ENCODE measurements around the gene KLHL10.
A peak's percentile ranks its signal among the peaks of the same experiment; 100 is the strongest.
"Not testable (repeated sequence)": the region's sequence is repeated elsewhere in the genome, so short reads cannot be mapped to it uniquely, and the experiment has no call there.

The KLHL10 gene

DNA sequence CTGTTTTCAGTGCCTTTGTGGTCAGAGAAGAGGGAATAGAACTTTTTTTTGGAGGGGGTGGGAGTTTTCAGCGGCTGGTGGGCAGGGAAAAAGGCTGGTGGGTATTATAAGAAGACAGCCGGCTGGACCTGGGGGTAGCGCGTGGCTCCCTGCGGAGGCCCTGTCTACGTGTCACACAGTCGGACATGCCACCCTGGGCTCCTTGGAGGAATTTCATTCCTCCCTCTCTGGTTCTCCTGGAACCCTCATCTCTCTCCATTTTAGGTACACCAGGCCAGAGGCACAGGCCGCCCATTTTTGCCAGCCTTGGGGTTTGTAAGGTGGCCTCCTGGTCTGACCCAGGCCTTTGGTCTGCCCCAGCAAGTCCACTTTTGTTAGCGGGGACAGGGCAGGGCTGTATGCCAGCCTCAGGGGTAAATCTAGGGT is 23.9 kb upstream of the KLHL10 start:
- no peak for DNase-seq

DNA sequence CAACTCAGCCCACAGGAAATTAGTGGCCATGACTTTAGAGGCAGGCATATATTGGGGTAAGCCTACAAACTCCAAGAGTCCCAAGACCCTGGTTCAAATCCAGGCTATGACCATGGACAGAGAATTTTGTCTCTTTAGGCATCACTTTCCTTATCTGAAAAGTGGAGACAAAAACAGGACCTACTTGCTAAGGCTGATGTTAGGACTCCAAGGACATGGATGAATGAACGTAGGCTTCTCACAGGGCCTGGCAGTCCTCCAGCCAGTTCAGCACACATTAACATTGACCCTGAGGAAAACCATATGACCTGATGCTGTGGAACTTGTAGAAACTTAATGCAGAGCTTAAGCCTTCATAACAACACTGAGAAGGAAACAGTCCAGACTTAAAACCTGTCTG is 23.4 kb upstream of the KLHL10 start:
- no peak for DNase-seq

DNA sequence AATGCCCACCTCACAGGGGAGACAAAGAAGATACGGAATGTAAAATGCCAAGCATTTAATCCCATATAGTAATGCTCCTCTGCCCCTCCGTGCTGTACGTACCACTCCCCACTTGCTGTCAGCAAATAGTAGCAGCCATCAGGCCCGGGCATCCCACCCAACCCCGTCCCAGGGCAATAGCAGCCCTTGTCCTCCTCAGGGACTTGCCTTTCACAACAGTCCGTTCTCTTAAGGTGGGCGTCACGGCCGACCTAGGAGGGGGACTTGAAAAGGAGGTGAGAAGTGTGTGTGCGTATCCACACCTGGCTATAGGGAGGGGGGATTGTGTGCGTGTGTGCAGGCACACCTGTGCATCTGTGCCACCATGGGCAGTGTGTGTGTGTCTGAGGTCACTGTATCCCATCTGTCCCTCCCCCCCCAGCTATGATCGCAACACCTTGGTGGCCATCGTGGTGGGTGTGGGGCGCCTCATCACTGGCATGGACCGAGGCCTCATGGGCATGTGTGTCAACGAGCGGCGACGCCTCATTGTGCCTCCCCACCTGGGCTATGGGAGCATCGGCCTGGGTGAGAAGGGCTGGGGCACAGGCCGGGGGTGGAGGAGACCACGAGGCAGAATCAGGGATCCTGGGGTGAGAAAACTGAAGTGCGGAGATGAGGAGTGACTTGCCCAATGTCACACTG is 20.8 kb upstream of the KLHL10 start:
- DNase-seq = no peak

DNA sequence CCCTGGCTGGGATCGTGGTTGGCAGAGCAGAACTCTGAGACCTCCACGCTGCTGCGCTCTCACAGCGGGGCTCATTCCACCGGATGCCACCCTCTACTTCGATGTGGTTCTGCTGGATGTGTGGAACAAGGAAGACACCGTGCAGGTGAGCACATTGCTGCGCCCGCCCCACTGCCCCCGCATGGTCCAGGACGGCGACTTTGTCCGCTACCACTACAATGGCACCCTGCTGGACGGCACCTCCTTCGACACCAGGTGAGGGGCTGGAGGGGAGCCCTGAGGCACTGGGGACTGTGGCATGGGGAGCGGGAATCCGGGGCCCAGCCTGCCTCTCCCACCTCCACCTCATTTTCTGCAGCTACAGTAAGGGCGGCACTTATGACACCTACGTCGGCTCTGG is 19.6 kb upstream of the KLHL10 start:
- DNase-seq = no peak

DNA sequence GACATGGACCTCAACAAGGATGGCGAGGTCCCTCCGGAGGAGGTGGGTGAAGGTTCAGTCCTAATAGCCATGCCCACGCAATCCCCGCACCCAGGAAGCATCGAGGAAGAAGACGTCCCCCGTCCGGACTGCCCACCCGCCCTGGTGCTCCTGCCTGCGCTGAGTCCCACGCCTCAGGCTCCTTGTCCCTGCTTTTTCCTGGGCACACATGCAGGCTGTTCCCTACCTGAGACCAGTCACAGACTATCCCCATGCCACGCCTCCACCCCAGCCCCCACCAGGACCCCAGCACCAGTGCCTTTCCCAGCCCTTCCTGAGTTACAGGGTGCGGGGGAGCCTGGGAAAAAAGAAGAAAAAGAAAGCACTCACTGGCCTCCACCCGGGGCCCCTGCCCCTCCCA is 15.8 kb upstream of the KLHL10 start:
- DNase-seq = no peak

DNA sequence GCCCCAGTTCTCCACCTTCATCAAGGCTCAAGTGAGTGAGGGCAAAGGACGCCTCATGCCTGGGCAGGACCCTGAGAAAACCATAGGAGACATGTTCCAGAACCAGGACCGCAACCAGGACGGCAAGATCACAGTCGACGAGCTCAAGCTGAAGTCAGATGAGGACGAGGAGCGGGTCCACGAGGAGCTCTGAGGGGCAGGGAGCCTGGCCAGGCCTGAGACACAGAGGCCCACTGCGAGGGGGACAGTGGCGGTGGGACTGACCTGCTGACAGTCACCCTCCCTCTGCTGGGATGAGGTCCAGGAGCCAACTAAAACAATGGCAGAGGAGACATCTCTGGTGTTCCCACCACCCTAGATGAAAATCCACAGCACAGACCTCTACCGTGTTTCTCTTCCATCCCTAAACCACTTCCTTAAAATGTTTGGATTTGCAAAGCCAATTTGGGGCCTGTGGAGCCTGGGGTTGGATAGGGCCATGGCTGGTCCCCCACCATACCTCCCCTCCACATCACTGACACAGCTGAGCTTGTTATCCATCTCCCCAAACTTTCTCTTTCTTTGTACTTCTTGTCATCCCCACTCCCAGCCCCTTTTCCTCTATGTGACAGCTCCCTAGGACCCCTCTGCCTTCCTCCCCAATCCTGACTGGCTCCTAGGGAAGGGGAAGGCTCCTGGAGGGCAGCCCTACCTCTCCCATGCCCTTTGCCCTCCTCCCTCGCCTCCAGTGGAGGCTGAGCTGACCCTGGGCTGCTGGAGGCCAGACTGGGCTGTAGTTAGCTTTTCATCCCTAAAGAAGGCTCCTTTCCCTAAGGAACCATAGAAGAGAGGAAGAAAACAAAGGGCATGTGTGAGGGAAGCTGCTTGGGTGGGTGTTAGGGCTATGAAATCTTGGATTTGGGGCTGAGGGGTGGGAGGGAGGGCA is 15.1 kb upstream of the KLHL10 start:
- no peak for DNase-seq

DNA sequence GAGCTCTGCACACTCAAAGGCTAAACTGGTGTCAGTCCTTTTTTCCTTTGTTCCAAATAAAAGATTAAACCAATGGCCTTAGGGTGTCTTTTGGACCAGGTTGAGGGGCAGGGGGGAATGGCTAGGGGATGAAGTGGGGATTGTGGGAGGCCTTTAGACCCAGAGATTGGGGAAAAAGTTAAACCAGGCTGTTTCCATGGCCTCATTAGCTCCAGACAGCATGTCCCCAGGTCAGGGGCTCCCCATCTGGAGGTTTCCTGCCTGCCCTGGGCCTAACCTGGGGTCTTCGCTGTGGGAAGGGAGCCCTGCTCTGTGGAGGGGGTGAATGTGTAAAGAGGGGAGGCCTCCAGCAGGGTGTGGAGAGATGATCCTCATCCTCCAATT is 14.5 kb upstream of the KLHL10 start:
- DNase-seq = no peak

DNA sequence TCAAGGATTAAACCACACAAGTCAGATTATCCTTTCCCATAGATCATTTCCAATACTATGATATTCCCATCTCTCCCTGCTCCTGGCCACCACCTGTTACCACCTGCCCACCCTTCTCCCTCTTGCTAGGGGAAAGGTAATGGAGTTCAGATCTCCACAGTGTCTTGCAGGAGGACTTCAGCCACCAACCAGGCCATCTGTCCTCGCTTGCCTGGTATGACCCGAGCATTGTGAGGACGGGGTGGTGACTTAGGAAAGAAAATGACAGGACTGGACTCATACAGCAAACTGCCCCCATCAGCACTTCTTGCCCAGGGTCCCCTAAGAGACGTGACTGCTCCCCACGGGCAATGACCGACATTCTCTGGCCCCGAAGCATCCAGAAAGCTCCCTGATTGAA is 14.0 kb upstream of the KLHL10 start:
- no peak for DNase-seq

DNA sequence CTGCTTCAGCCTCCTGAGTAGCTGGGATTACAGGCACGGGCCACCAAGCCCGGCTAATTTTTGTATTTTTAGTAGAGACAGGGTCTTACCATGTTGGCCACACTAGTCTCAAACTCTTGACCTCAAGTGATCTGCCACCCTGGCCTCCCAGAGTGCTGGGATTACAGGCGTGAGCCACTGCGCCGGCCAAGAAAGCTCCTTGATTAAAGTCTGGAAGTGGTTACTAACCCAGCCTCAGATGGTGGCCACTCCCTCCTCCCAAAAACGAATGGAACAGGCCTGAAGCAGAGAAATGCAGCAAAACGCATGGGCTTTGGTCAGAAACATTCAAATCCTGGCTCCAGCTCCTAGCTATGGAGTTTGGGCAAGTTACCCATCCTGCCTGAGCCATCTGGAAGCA is 13.5 kb upstream of the KLHL10 start:
- DNase-seq = no peak

DNA sequence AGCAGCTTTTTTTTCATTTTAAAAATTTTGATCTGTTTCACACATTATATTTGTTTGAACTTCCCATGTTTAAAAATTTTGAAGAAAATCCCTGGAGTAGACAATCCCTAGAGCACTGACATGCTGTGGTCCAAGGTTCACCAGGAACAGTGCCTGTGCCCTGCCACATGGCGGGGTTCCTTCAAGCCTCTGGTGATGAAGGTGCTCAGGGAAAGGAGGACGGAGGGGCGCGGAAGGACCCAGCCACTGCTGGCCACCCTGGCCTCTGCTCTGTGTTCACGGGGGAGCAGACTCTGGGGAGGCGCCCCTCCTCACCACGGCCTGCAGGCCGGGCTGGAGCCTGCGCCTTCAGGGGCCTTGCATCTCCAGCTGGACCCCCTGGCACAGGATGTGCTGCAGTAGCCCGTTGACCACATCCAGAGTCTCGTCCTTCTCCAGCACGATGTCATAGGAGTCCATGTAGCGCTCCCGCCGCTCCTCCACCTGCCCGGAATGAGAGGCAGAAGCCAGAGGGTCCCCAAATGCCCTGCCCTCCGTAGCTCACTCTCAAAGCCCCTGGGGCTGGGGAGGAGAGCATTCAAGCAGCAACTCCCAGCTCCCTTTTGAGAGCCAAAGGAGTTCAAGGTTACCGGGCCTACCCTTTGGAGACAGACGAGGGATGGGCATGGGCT is 12.3 kb upstream of the KLHL10 start:
- DNase-seq = no peak

DNA sequence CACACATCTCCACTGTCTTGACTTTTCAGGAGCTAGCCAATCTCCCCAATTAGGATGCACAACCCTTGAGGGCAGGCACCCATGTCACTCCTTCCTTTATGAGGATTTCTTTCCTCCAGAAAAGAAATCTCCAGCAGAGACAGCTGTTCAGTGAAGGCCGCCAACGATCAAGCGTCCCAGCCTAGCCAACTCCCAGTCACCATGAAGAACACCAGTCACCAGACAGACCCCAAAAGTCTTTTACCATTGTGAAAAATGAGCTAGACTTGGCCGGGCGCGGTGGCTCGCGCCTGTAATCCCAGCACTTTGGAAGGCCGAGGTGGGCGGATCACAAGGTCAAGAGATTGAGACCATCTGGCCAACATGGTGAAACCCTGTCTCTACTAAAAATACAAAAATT is 7.7 kb upstream of the KLHL10 start:
- DNase-seq = not testable (repeated sequence)

DNA sequence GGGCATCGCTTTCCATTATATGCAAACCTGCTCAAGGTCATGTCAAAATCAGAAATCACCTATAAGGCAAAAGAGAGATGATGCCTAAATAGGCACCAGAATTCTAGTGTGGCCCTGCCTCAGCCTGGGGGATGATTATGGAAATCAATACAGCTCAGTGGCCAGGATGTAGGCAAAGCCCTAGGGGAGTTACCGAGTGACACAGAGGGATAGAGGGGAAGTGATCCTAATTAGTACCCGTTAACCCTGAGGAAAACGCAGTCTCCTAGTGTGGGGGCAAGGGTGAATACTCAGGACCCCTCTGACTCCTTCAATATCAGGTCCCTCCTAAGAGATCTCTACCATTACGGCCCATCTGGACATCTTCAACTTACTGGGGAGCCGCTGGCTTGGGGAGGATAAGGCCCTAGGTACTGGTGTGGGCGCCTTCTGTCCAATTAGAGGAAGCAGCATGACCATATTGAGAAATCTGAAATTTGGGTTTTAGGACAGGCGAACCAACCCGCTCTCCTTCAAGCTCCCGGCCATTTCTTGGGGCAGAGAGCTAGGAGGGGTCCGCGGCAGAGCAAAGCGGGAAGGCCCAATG is 2.3 kb upstream of the KLHL10 start:
- DNase-seq = no peak

DNA sequence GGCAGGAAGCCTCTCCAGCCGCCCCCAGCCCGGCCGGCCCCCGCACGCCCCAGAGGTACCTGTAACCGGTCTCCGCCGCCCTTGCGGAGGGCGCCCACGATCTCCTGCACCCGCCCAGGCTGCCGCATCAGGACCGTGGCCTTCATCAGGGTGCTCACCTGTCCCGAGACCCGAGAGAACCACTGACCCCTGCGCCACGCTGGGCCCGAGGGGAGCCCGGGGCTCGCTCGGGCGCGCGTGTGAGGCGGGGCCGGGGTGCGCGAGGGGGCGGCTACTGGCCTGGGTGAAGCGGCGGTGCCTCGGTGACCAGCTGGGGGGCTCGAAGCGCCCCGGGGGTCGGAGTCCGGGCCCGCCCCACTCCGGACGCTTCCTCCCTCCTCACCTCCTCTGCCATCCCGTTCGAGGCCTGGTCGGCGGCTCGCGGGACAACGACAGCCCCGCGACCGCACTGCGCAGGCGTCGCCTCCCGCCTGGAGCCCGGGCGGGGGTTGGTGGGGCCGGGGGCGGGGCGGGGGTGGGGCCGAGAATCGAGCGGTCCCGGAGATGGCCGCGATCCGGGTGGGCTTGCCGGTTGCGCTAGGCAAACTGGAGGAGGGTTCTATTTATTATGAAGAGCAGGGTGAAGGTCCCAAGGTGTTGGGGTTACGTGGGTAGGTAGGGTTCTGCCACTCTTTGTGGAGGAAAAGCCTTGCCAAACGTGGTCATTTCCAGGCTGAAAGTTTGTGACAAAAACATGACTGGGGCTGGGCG is 1.6 kb upstream of the KLHL10 start, which contains the start of gene NT5C3B:
NT5C3B (minus strand) TSS at position 433 of the 750 bp plus-strand sequence; CDS start at position 394, 39 bp downstream.
- peak; percentile 42 for DNase-seq

DNA sequence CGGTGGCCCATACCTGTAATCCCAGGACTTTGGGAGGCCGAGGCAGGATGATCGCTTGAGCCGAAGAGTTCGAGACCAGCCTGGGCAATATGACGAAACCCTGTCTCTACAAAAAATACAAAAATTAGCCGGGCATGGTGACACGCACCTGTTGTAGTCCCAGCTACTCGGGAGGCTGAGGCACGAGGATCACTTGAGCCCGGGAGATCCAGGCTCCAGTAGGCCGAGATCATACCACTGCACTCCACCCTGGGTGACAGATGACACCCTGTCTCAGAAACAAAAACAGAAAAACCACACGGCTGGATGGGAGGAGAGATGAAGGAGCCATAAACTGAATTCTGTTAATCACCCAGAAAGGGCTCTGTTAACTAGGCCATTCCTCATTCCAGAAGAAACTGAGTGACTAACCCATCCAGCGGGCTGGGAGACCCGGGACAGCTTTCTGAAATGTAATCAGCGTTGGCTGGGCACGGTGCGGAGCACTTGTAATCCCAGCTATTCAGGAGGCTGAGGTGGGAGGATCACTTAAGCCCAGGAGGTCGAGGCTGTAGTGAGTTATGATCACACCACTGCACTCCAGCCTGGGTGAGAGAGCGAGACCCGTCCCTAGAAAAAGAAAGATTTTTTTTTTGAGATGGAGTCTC is 952 bp upstream of the KLHL10 start:
- DNase-seq = no peak

DNA sequence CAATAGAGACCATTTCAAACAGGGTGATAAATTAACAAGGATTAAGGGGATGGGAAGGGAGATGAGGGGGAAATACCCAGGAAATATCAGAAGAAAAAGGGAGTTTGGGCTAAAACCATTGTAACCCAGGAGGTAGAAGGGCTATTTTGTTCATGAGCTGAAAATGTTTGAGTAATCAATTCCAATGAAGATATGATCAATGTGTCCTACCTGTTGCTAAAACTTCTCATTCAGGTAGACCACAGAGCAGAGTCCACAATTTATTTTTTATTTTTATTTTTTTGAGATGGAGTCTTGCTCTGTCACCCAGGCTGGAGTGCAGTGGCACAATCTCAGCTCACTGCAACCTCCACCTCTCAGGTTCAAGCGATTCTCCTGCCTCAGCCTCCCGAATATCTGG is 1.8 kb downstream of the KLHL10 start:
- not testable (repeated sequence) for DNase-seq

DNA sequence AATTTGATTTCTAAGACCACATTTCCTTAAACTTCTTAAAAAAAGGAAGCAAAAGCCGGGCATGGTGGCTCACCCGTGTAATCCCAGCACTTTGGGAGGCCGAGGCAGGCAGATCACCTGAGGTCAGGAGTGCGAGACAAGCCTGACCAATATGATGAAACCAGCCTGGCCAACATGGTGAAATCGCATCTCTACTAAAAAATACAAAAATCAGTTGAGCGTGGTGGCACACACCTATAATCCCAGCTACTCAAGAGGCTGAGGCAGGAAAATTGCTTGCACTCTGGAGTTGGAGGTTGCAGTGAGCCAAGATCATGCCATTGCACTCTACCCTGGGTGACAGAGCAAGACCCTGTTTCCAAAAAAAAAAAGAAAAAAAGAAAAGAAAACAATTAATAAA is 3.2 kb downstream of the KLHL10 start:
- DNase-seq = not testable (repeated sequence)

DNA sequence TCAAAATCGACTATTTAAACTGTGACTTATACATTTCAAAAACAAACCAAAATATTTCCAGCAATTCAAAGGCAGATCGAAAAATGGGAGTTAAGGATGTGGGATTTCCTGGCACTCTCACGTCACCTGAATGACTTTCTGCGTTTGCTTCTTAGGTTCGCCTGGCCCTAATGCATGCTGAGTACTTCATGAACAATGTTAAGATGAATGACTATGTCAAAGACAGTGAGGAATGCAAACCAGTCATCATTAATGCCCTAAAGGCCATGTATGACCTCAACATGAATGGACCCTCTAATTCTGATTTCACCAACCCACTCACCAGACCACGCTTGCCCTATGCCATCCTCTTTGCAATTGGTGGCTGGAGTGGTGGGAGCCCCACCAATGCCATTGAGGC is 7.3 kb downstream of the KLHL10 start:
- DNase-seq = no peak

DNA sequence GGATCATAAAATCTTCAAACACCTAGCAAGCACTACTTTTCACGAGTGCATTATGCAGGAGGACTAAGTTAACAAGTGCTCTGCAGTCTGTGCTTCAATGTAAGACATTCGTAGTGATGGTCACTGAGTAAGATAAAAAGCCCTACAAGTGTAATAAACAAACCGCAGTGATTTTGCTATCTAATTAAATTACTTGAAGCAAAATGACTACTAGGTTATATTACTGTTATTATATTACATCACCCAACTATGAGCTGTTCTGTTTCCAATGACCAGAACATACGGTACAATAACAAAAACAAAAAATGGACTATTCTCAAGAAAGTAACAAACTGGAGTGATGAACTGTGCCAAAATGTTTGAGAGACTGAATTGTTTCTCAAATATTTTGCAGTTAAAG is 11.2 kb downstream of the KLHL10 start:
- no peak for DNase-seq

DNA sequence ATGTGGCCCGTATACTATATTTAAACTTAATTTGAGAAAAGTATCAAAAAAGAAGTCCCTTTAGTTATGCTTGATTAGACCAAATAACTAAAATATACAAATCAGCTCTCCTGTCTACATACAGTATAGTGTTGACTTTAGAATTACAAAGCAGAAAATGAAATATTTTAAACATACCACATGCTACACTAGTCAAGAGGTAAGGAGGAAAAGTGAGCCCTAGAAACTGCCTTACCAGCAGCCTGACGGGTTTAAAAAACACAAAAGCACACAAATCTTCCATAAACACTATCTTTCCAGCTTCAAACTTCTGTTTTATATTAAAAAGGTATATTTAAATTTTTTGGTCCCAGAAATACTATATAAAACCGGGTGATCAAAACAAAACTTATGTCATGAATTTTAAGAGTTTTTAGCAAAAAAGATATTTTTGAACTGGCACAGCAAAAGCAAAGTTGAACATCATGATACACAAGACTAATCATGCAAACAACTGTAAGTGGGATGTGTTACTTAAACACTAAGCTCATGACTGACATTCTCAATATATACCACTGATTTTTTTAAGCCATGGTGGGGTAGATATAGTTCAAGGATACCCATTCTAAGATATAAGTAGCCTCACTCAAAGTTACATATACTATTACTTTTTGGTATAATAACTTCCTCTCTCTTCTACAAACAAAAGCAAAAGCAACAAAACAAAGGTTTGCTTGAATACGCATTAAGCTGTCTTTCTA is 11.8 kb downstream of the KLHL10 start:
- no peak for DNase-seq

DNA sequence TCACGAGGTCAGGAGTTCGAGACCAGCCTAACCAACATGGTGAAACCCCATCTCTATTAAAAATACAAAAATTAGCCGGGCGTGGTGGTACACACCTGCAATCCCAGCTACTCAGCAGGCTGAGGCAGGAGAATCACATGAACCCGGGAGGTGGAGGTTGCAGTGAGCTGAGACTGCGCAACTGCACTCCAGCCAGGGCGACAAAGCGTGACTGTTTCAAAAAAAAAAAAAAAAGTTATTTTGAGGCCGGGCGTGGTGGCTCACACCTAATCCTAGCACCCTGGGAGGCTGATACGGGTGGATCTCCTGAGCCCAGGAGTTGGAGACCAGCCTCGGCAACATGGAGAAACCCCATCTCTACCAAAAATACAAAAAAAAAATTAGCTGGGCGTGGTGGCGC is 13.8 kb downstream of the KLHL10 start:
- DNase-seq = not testable (repeated sequence)

DNA sequence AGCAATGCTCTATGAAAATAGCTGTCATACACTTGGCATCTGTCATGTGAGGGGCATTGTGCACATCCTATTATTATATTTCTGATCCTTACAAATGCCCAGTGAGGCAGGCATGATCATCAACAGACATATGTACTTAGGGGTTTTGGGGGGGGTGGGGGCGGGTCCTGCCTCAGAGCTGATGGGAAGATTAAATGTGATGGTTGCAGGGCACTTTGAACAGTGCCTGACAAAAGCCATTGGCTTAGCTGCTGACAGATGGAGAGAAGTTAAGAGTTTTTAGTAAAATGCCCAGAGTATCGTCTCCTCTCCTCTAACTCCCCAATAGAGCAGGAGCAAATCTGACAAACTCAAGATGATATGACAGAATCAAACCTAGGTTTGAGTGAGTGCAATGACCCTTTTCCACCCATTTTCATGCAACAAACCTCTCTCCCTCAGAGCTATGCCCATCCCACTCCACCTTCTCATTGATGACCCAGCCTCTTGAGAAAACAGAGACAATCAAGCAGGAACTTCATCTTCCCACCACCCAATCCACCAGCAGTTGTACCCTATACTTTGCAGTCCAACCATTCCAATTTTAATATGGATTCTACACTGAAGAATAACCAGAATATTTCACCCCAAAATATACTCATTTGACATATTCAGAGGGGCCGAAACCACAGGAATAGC is 22.8 kb downstream of the KLHL10 start:
- DNase-seq = no peak
